ENCODE data around the gene THSD4. TPM values are rescaled to one million over a fixed set of nuclear protein-coding genes. Genes with fewer than 3 reads are reported as not detected.
A peak's percentile ranks its signal among the peaks of the same experiment; 100 is the strongest.

THSD4 gene
- total RNA-seq, 1 donor from 2014 or later, result 73.5 TPM

GRCh38 chr15:71386005-71386404 is 270.7 kb downstream of the THSD4 start:
- DNase-seq (ENCODE audit: low read depth), result no peak
- no peak overlapping the region for H3K4me3 ChIP-seq (ENCODE audit: low read depth, low read length)
- TF ChIP-seq CTCF (conservative IDR thresholded peaks at IDR 0.05; ENCODE audit: low read depth, low read length), result no peak

- no peak for DNase-seq (ENCODE audit: low read depth)
- TF ChIP-seq CTCF (conservative IDR thresholded peaks at IDR 0.05; ENCODE audit: low read depth, low read length), result peak; percentile 39
- no peak overlapping the region for H3K4me3 ChIP-seq (ENCODE audit: low read depth, low read length)
These were observed 271.4 kb downstream of the THSD4 start for GRCh38 chr15:71386448-71387236.

GRCh38 chr15:71387810-71388209 is 272.5 kb downstream of the THSD4 start:
- TF ChIP-seq CTCF (conservative IDR thresholded peaks at IDR 0.05; ENCODE audit: low read depth, low read length), result no peak
- H3K4me3 ChIP-seq (ENCODE audit: low read depth, low read length), result no peak overlapping the region
- no peak for DNase-seq (ENCODE audit: low read depth)

GRCh38 chr15:71390096-71390495 is 274.8 kb downstream of the THSD4 start:
- H3K4me3 ChIP-seq (ENCODE audit: low read depth, low read length), result no peak overlapping the region
- no peak for DNase-seq (ENCODE audit: low read depth)
- no peak for TF ChIP-seq CTCF (conservative IDR thresholded peaks at IDR 0.05; ENCODE audit: low read depth, low read length)

GRCh38 chr15:71391421-71392088 is 276.3 kb downstream of the THSD4 start:
- no peak for DNase-seq (ENCODE audit: low read depth)
- H3K4me3 ChIP-seq (ENCODE audit: low read depth, low read length), result no peak overlapping the region
- no peak for TF ChIP-seq CTCF (conservative IDR thresholded peaks at IDR 0.05; ENCODE audit: low read depth, low read length)

GRCh38 chr15:71392861-71393283 is 277.6 kb downstream of the THSD4 start:
- no peak overlapping the region for H3K4me3 ChIP-seq (ENCODE audit: low read depth, low read length)
- no peak for DNase-seq (ENCODE audit: low read depth)
- TF ChIP-seq CTCF (conservative IDR thresholded peaks at IDR 0.05; ENCODE audit: low read depth, low read length), result no peak

Data from epithelial cell of proximal tubule (primary cell).